GM18867 (cell line): ENCODE data around the gene SCT.

Experiments
- ATAC-seq: cut with Tn5 transposase; IDR thresholded peaks from one replicate; pipeline ENCODE4 v1.9.1; 2021; ENCODE audit warnings: mild to moderate bottlenecking, moderate library complexity; ENCODE audit not compliant: unreplicated experiment

The SCT gene

GRCh38 chr11:611001-611996 lies 15.7 kb downstream of the SCT start:
- ATAC-seq = no peak

DNA sequence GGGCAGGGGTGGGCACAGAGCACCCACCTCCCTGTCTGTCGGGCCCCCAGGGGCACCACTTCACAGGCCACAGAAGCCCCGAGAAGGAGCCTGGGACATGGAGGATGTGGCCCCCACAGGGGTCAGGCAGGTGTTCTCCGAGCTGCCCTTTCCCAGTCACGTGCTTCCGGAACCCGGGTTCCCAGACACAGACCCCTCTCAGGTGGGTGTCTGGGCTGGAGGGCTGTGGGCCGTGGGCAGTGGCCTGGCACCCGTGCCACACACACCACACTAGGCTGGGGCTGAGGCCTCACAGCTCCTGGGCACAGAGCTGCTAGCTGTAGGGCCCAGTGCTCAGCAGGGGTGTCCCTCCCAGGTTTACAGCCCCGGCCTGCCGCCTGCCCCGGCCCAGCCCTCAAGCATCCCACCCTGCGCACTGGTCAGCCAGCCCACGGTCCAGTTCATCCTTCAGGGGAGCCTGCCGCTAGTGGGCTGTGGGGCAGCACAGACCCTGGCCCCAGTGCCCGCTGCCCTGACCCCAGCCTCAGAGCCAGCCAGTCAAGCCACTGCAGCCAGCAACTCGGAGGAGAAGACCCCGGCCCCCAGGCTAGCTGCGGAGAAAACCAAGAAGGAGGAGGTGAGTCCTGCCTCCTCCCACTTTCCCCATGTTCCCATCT lies 16.7 kb downstream of the SCT start:
- ATAC-seq = no peak

- ATAC-seq = no peak
These were observed 17.6 kb downstream of the SCT start for GRCh38 chr11:609341-609811.

- ATAC-seq = no peak
These were observed 18.2 kb downstream of the SCT start for GRCh38 chr11:608791-609251.

DNA sequence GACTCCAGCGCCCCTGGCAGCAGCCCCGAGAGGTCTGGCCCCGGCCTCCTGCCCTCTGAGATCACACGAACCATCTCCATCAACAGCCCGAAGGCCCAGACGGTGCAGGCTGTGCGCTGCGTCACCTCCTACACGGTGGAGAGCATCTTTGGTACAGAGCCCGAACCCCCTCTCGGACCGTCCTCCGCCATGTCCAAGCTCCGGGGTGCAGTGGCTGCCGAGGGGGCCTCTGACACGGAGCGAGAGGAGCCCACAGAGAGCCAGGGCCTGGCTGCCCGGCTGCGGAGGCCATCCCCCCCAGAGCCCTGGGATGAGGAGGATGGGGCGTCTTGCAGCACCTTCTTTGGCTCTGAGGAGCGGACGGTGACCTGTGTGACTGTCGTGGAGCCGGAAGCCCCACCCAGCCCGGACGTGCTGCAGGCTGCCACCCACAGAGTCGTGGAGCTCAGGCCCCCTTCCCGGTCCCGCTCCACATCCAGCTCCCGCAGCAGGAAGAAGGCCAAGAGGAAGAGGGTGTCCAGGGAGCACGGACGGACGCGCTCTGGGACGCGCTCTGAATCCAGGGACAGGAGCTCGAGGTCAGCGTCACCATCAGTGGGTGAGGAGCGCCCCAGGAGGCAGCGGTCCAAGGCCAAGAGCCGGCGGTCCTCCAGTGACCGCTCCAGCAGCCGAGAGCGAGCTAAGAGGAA lies 18.9 kb downstream of the SCT start:
- no peak for ATAC-seq

DNA sequence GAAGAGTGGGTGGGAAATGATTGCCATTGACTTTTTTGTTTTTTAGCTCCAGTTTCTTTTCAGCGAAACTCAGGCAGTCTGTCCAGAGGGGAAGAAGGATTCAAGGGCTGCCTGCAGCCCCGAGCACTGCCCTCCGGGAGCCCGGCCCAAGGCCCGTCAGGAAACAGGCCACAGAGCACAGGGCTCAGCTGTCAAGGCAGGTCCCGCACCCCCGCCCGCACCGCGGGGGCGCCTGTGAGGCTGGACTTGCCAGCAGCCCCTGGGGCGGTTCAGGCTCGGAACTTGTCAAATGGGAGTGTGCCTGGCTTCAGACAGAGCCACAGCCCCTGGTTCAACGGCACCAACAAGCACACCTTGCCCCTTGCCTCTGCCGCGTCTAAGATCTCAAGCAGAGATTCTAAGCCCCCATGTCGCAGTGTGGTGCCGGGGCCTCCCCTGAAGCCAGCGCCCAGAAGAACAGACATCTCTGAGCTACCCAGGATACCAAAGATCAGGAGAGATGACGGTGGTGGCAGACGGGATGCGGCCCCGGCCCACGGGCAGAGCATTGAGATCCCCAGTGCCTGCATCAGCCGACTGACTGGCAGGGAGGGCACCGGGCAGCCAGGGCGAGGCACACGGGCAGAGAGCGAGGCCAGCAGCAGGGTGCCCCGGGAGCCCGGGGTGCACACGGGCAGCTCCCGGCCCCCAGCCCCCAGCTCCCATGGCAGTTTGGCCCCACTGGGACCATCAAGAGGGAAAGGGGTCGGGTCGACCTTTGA lies 19.8 kb downstream of the SCT start:
- no peak for ATAC-seq

GRCh38 chr11:606245-606644 lies 20.7 kb downstream of the SCT start:
- no peak for ATAC-seq

DNA sequence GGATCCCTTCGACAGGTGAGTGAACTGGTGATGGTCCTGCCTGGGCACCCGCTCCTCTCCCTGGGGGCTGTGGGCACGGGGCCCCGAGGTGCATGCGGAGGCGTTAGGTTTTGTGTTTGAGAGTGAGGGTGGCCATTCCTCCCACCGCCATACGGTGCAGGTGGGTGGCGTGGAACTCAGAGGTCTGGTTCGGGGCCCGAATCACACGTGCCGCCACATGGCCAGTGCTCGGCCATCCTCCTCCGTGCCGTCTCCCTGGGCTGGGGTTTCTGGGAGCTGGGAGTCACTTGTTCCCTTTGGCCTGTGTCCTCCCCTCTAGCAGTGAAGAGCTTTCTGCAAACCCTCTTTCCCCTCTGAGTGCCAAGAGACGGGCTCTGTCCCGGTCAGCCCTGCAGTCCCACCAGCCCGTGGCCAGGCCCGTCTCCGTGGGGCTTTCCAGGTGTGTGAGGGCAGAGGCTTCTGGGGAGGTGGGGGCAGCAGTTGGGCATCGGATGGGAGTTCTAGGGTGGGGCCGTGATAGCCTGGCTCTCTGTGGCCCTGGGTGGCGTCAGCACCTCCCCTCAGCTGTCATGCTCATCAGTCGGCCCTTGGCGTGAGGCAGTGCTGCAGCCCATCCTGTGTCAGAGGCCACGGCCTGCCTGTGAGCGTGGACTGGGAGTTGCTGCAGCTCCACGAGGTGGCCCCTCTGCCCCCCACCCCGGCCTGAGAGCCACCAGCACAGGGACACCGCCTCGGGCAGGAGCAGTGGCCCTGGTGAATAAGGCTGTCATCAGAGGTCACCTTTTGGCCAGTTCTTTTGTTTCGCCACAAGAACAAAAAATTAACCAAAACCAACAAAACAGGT lies 21.5 kb downstream of the SCT start:
- no peak for ATAC-seq

DNA sequence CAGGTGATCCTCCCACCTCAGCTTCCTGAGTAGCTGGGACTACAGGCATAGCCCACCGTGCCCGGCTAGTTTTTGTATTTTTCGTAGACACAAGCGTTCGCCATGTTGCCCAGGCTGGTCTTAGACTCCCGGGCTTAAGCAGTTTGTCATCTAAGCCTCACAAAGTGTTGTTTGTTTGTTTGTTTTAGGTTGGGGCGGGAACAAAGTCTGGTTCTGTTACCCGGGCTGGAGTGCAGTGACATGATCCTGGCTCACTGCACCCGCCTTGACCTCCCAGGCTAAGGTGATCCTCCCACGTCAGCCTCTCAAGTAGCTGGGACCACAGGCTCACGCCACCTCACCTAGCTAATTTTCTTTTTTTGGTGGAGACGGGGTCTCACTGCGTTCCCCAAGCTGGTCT lies 23.8 kb downstream of the SCT start:
- no peak for ATAC-seq

DNA sequence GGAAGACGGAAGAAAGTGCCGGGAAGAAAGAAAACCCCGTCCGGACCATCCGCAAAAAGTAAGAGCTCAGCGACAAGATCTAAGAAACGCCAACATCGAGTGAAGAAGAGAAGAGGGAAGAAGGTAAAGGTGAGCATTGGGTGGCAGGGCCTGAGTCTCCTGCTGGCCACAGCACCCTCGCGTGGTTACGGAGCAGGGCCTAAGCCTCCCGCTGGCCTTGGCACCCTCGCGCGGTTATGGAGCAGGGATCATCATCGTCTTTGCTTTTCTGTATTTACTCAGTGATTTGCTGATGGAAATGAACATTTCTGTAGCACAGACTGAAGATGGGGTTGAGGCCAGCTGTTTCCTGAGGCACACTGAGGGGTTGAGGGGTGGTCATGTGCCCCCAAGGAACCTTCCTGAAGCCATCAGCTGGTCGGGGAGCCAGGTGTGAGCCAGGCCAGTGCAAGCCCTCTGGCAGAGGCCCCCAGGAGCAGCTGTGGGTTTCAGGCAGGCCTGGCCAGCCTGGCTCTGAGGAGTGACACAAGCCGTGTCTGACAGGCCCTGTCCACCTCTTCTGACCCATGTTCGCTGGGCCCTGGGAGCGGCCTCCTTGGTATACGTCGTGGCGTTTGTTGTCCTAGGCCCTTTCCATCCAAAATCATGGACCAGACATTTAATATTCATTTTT lies 25.3 kb downstream of the SCT start:
- no peak for ATAC-seq

- no peak for ATAC-seq
These were observed 28.8 kb downstream of the SCT start for GRCh38 chr11:598005-598680.

DNA sequence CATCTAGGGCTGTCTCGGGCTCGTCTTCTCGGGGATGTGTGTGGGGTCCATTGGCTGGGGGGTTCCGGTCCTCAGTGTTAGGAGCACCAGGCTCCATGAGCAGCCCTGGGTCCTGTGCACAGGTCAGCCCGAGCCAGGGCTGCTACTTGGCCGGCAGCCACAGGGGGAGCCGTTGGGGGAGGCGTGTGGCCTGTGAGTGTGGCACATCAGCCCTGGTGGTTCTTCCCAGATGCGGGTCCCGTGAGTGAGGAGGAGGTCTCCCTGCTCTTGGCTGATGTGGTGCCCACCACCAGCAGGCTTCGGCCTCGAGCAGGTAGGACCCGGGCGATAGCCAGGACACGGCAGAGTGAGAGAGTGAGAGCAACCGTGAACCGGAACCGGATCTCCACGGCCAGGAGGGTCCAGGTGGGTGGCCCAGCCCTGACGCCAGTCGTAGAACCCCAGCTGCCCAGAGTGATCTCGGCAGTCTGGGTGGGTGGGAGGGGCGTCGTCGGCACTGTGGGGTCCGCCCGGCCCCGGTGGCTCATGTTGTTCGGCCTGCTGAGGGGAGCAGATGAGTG lies 29.7 kb downstream of the SCT start:
- ATAC-seq = no peak

DNA sequence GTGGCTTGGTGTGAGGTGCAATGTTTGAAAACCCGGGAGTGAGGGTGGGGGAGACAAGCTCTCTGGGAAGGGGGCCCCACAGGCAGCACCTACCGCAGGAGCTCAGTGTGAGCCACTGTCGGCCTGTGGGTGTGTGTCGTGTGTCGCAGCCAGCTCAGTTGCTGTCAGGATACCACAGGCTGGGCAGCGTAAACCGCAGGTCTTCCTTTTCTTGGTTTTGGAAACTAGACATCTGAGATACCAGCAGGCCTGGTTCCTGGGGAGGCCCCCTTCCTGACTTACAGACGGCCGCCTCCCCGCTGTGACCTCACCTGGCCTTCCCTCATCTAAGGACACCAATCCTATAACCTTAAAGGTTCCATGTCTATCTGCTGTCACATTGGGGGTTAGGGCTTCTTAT lies 30.6 kb downstream of the SCT start:
- ATAC-seq = no peak

DNA sequence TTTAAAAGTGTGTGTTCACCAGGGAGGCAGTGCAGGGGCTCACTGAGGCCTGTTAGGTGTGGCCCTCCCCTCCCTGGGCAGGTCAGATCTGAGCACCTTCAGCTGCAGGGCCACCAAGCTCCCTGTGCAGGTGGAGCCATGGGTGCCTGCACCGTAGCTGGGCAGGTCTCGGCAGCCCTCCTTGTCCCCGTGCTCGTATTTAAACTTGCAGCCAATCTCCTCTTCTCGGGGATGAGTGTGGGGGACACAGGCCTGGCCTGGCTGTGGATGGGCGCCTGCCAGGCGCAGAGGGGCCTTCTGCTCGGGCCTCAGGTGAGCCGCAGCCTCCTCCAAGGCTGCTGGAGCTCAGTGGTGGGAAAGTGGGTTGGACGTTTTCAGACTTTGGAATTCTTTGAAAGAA lies 31.6 kb downstream of the SCT start:
- no peak for ATAC-seq

GRCh38 chr11:593347-593746 lies 33.6 kb downstream of the SCT start:
- ATAC-seq = no peak

DNA sequence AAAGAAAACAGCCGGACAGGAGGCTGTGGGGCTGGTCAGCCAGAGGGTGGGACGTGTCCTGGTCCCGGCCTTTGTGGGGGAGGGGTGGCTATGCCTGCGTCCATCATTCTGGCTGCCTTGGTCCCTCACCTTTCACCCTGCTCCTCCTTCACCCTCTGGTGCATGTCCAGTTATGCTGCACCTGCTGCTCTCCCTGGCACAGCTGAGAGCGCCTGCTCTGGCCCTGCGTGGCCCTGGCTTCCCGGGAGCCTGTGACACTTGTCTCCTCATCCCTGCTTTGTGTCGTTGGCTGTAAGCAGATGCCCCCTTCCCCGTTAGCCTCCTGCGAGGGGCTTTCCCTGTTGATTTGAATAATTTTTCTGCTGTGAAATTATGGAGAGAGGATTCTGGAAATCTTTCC lies 34.1 kb downstream of the SCT start:
- ATAC-seq = no peak

DNA sequence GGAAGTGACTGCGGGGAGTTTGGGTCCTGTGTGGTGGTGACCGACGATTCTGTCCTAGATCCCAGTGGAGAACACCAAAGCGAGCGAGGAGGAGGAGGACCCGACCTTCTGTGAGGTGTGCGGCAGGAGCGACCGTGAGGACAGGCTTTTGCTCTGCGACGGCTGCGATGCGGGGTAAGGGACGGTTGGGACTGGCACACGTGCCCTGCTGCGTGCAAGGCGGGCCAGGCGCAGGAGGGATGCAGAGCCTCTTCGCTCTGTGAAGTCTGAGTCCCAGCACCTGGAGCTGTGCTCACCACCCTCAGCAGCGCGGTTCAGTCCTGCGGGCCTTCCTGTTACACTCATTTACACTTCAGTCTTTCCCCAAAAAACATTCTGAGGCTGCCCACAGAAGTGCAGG lies 34.5 kb downstream of the SCT start:
- no peak for ATAC-seq

- ATAC-seq = no peak
These were observed 36.0 kb downstream of the SCT start for GRCh38 chr11:590997-591396.
